H1 (cell line): Measurements from ENCODE around the gene STARD9. TPM values are rescaled to one million over a fixed set of nuclear protein-coding genes. Genes with fewer than 3 reads are reported as not detected.

ENCODE experiments used
- CTCF ChIA-PET: fragments of 300-600 bp; sonication (Branson Sonifier 250); formaldehyde crosslinking; loops from one replicate; lab custom pipeline; 2021; ENCODE audit not compliant: partially characterized antibody; lab: Charles Lee
- POLR2A ChIA-PET: fragments of 300-600 bp; sonication (Branson Sonifier 250); formaldehyde crosslinking; loops from one replicate; lab custom pipeline; 2021; ENCODE audit warnings: inconsistent platforms; ENCODE audit not compliant: partially characterized antibody; lab: Charles Lee
- DNase-seq, 2 experiments: peaks; one replicate each; pipeline versions ENCODE4 v3.0.0 to v3.0.0-alpha.2; 2010 to 2022; ENCODE audit warnings: low spot score in 2 of 2, low read depth in 1 of 2, mixed read lengths in 1 of 2
- FAIRE-seq: peaks from 2 replicates; lab custom pipeline; 2011; peaks lifted over from hg19 to GRCh38; lab: Jason Lieb, UNC
- H2AFZ ChIP-seq: 2 replicates; pipeline ENCODE4 v1.8.1; 2012; ENCODE audit warnings: low read length, inconsistent platforms
- H2AK5ac ChIP-seq: 2 replicates; pipeline ENCODE4 v1.6.1; 2013; ENCODE audit warnings: low read depth, low read length
- H2BK120ac ChIP-seq: replicated peaks from 2 replicates; pipeline ENCODE3; 2013; ENCODE audit warnings: low read depth, low read length, inconsistent platforms
- H2BK12ac ChIP-seq: 2 replicates; pipeline ENCODE4 v1.6.1; 2013; ENCODE audit warnings: low read depth, low read length
- H2BK15ac ChIP-seq: 2 replicates; pipeline ENCODE4 v1.6.1; 2013; ENCODE audit warnings: low read length
- H2BK20ac ChIP-seq: 2 replicates; pipeline ENCODE4 v1.6.1; 2013; ENCODE audit warnings: low read length
- H2BK5ac ChIP-seq: 2 replicates; pipeline ENCODE4 v1.6.1; 2013; ENCODE audit warnings: low read depth, low read length
- H3K14ac ChIP-seq: 2 replicates; pipeline ENCODE4 v1.6.1; 2013; ENCODE audit warnings: inconsistent platforms; ENCODE audit not compliant: insufficient read length
- H3K18ac ChIP-seq: 2 replicates; pipeline ENCODE4 v1.6.1; 2013; ENCODE audit warnings: low read length; ENCODE audit errors: extremely low read depth
- H3K23ac ChIP-seq: 2 replicates; pipeline ENCODE4 v1.6.1; 2013; ENCODE audit warnings: inconsistent platforms; ENCODE audit not compliant: insufficient read length
- H3K23me2 ChIP-seq: 2 replicates; pipeline ENCODE4 v1.6.1; 2013; ENCODE audit warnings: low read depth, low read length
- H3K27ac ChIP-seq: 2 replicates; pipeline ENCODE4 v1.6.1; 2011; ENCODE audit warnings: low read depth, low read length, inconsistent platforms
- H3K27me3 ChIP-seq, 4 experiments: replicated peaks in 1 of 4; 1 replicate in 1 of 4; 2 replicates in 3 of 4; pipeline versions ENCODE4 v1.6.1 to v1.8.1; 2011 to 2013; ENCODE audit warnings: low read length in 3 of 4, mild to moderate bottlenecking in 3 of 4, inconsistent platforms in 2 of 4, mixed read lengths in 2 of 4, moderate library complexity in 1 of 4; ENCODE audit not compliant: control insufficient read depth in 3 of 4, insufficient read depth in 3 of 4; ENCODE audit errors: extremely low read depth in 1 of 4
- H3K36me3 ChIP-seq, 4 experiments: 2 replicates each; pipeline versions ENCODE4 v1.6.1 to v1.8.1; 2011 to 2013; ENCODE audit warnings: mild to moderate bottlenecking in 4 of 4, low read length in 3 of 4, moderate library complexity in 2 of 4, control low read depth in 1 of 4, inconsistent platforms in 1 of 4; ENCODE audit not compliant: insufficient read depth in 4 of 4, control insufficient read depth in 2 of 4
- H3K4ac ChIP-seq: replicated peaks from 2 replicates; pipeline ENCODE3; 2013; ENCODE audit warnings: low read length, low read depth, mixed read lengths, inconsistent platforms; ENCODE audit not compliant: insufficient read length
- H3K4me1 ChIP-seq, 4 experiments: replicated peaks in 1 of 4; 1 replicate in 1 of 4; 2 replicates in 3 of 4; pipeline versions ENCODE4 v1.6.1 to v1.8.1; 2011 to 2013; ENCODE audit warnings: low read length in 3 of 4, inconsistent platforms in 2 of 4, mixed read lengths in 1 of 4; ENCODE audit not compliant: insufficient read depth in 4 of 4, control insufficient read depth in 3 of 4
- H3K4me2 ChIP-seq, 2 experiments: 2 replicates each; pipeline versions ENCODE4 v1.6.1 to v1.8.1; 2011 to 2013; ENCODE audit warnings: low read depth in 2 of 2, low read length in 2 of 2, control low read depth in 1 of 2, inconsistent platforms in 1 of 2, mild to moderate bottlenecking in 1 of 2; ENCODE audit not compliant: insufficient read depth in 1 of 2
- H3K4me3 ChIP-seq, 4 experiments: fragments of 200-600, 300-600 bp in 1 of 4; sonication (generic), shearing (Covaris generic), sonication (Bioruptor Twin) in 1 of 4; 2 replicates each; pipeline versions ENCODE4 v1.5.1 to v1.8.1; 2011 to 2016; ENCODE audit warnings: low read length in 4 of 4, low read depth in 3 of 4, control low read depth in 2 of 4, inconsistent platforms in 2 of 4, mild to moderate bottlenecking in 2 of 4, mixed read lengths in 1 of 4, moderate library complexity in 1 of 4; ENCODE audit not compliant: insufficient read depth in 2 of 4; ENCODE audit errors: extremely low read depth in 1 of 4
- H3K56ac ChIP-seq: replicated peaks from 2 replicates; pipeline ENCODE3; 2013; ENCODE audit warnings: low read depth, mild to moderate bottlenecking, mixed read lengths, low read length, inconsistent platforms; ENCODE audit not compliant: insufficient read length
- H3K79me1 ChIP-seq: 2 replicates; pipeline ENCODE4 v1.6.1; 2013; ENCODE audit warnings: low read depth, low read length, control low read depth
- H3K79me2 ChIP-seq, 2 experiments: 2 replicates each; pipeline versions ENCODE4 v1.6.1 to v1.8.1; 2012 to 2013; ENCODE audit warnings: low read length in 2 of 2, mild to moderate bottlenecking in 2 of 2, inconsistent platforms in 1 of 2; ENCODE audit not compliant: insufficient read depth in 2 of 2, control insufficient read depth in 1 of 2
- H3K9ac ChIP-seq, 4 experiments: replicated peaks in 1 of 4; 1 replicate in 1 of 4; 2 replicates in 3 of 4; pipeline versions ENCODE4 v1.6.1 to v1.8.1; 2011 to 2013; ENCODE audit warnings: low read depth in 3 of 4, low read length in 3 of 4, control low read depth in 2 of 4, mild to moderate bottlenecking in 2 of 4, moderate library complexity in 2 of 4, inconsistent platforms in 1 of 4; ENCODE audit errors: extremely low read depth in 1 of 4
- H3K9me3 ChIP-seq, 2 experiments: 2 replicates each; pipeline versions ENCODE4 v1.6.1 to v1.8.1; 2012 to 2013; ENCODE audit warnings: mild to moderate bottlenecking in 2 of 2, moderate library complexity in 2 of 2, control low read depth in 1 of 2, inconsistent platforms in 1 of 2, low read depth in 1 of 2, low read length in 1 of 2, mixed read lengths in 1 of 2; ENCODE audit not compliant: insufficient read depth in 2 of 2
- H4K20me1 ChIP-seq, 2 experiments: replicated peaks in 1 of 2; 2 replicates each; pipeline versions ENCODE3 to v1.8.1; 2011 to 2013; ENCODE audit warnings: inconsistent platforms in 2 of 2, low read length in 2 of 2, mild to moderate bottlenecking in 1 of 2; ENCODE audit not compliant: insufficient read depth in 2 of 2, control insufficient read depth in 1 of 2
- H4K5ac ChIP-seq: 2 replicates; pipeline ENCODE4 v1.6.1; 2013; ENCODE audit warnings: low read length, low read depth, mixed read lengths, inconsistent platforms; ENCODE audit not compliant: insufficient read length
- H4K8ac ChIP-seq: 2 replicates; pipeline ENCODE4 v1.8.0; 2013; ENCODE audit warnings: mild to moderate bottlenecking, moderate library complexity, low read length, inconsistent platforms; ENCODE audit not compliant: insufficient read depth; ENCODE audit errors: extremely low read depth
- H4K91ac ChIP-seq: replicated peaks from 2 replicates; pipeline ENCODE3; 2013; ENCODE audit warnings: low read length, mixed read lengths, inconsistent platforms; ENCODE audit not compliant: insufficient read length
- NRF1 ChIP-seq: IDR thresholded peaks from 2 replicates; pipeline ENCODE4 v1.6.1; 2011; ENCODE audit warnings: mild to moderate bottlenecking, low read depth, low read length, improper control_type of control experiment
- WGBS, 2 experiments: shearing (Covaris generic) in 1 of 2; methylation state at CpG; one replicate each; pipeline versions ENCODE4 v1.1.6 to v1.1.7; 2013 to 2015; ENCODE audit warnings: low lambda C conversion rate in 2 of 2, mixed read lengths in 2 of 2, inconsistent platforms in 1 of 2, low coverage in 1 of 2, missing lambda C conversion rate in 1 of 2; ENCODE audit not compliant: insufficient replicate concordance in 2 of 2, insufficient coverage in 1 of 2, insufficient read length in 1 of 2; ENCODE audit errors: extremely low coverage in 1 of 2, missing lambda C conversion rate in 1 of 2; 5-methylcytosine and 5-hydroxymethylcytosine counted together
- polyA plus RNA-seq, 7 experiments: library from polyadenylated mRNA; depleted of rRNA in 3 of 7; stranded (reverse) in 5 of 7; unstranded in 2 of 7; fragments of >200 nt in 5 of 7; fragments of 200-250 nt in 2 of 7; gene quantifications; 1 replicate in 5 of 7; 2 replicates in 1 of 7; 4 replicates in 1 of 7; pipeline versions ENCODE4 v1.2.1 to v1.2.3, GENCODE V29; 2011 to 2013; ENCODE audit warnings: missing spikeins in 2 of 7, mixed read lengths in 2 of 7
- total RNA-seq: library from RNA; stranded (reverse); fragmentation: NEBNext Ultra II Directional; extraction: Animal tissue kit (Norgen Biotek cat#: 25700); gene quantifications from 2 replicates; pipeline ENCODE4 v1.2.1, GENCODE V29; 2021

Gene STARD9
- total and polyA plus RNA-seq, 2 of the 8 experiments (the other 6 are each of a cell fraction or from before 2014, with no cell fraction given) = 2.8 to 7.0 TPM

DNA sequence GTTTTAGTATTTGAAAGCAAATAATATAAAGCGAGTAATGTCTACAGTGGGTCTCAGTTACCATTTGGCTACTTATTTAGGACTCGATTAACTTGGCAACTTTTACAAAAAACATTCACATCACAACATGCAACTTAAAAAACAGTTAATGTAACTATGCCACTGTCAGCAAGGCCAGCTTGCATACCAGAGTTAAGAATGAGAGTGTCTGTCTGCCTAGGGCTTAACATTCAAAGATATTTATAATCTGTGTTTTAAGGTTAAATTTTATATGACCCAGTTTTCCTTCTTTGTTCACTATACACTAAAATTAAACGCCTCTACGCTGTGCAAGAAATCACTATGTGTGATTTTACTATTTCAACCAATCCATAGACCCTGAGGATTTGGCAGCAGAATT lies 166.7 kb downstream of the STARD9 start:
- no peak overlapping the region for H3K23ac ChIP-seq
- no peaks in the 10 kb centered on the region for H4K20me1 ChIP-seq
- H3K9me3 ChIP-seq = no peaks in the 10 kb centered on the region
- no peaks in the 10 kb centered on the region for H3K27me3 ChIP-seq
- no peak overlapping the region for H2AFZ ChIP-seq
- H3K56ac ChIP-seq = no peak overlapping the region
- ChIA-PET CTCF (interaction anchor here (0.5 to 1.3 kb wide), 2 partner anchors 59 to 960 kb away, joined by 4 read pairs; no protein-coding TSS in a partner anchor), POLR2A (no interaction called here)
- H3K4me3 ChIP-seq = no peak overlapping the region
- 93% methylated on average over 4 of the region's 4 CpGs; no CpG with 5 or more reads in 1 of the 2 experiments for WGBS, 2 experiments
- no peak overlapping the region for H4K8ac ChIP-seq
- H4K5ac ChIP-seq = no peak overlapping the region
- no peak overlapping the region for H2BK5ac ChIP-seq
- H3K79me2 ChIP-seq = no peaks in the 10 kb centered on the region
- no peak overlapping the region for H3K14ac ChIP-seq
- H2BK120ac ChIP-seq = no peak overlapping the region
- no peak overlapping the region for H2BK20ac ChIP-seq
- no peak overlapping the region for H2AK5ac ChIP-seq
- H3K79me1 ChIP-seq = no peaks in the 10 kb centered on the region
- peaks cover 0 to 2% (median 0%) of the 10 kb centered on the region in 4 experiments; a peak in 1 of 7 replicates for H3K4me1 ChIP-seq
- H3K9ac ChIP-seq = no peak overlapping the region
- DNase-seq (no peak), FAIRE-seq (no peak)
- H2BK12ac ChIP-seq = no peak overlapping the region
- no peak overlapping the region for H3K4me2 ChIP-seq
- H3K36me3 ChIP-seq = peaks cover 0 to 4% (median 0%) of the 10 kb centered on the region in 4 experiments; a peak in 1 of 8 replicates
- H2BK15ac ChIP-seq = no peak overlapping the region
- H4K91ac ChIP-seq = no peak overlapping the region
- no peak overlapping the region for H3K18ac ChIP-seq
- no peak overlapping the region for H3K4ac ChIP-seq
- H3K27ac ChIP-seq = no peak overlapping the region
- H3K23me2 ChIP-seq = no peaks in the 10 kb centered on the region; the same call in 1 of the 2 replicates
- no peak for TF ChIP-seq NRF1
